Measurements from ENCODE around the gene TBC1D4. TPM values are rescaled to one million over a fixed set of nuclear protein-coding genes. Genes with fewer than 3 reads are reported as not detected.
"Not testable (repeated sequence)": the region's sequence is repeated elsewhere in the genome, so short reads cannot be mapped to it uniquely, and the experiment has no call there.

The TBC1D4 gene
- total RNA-seq, 1 experiment from 2014 or later, result 0.78 TPM

- DNase-seq (ENCODE audit: low spot score); in situ Hi-C loops (cut with HindIII; ENCODE audit: low sequenced_read_pairs): not testable (repeated sequence)
These were observed 130.4 kb downstream of the TBC1D4 start for GRCh38 chr13:75351538-75351937.

GRCh38 chr13:75347925-75348324 lies 134.0 kb downstream of the TBC1D4 start:
- in situ Hi-C loops (cut with HindIII; ENCODE audit: low sequenced_read_pairs), result no loop called here
- DNase-seq (ENCODE audit: low spot score), result no peak

- in situ Hi-C loops (cut with HindIII; ENCODE audit: low sequenced_read_pairs), result no loop called here
- DNase-seq (ENCODE audit: low spot score), result no peak
These were observed 134.5 kb downstream of the TBC1D4 start for GRCh38 chr13:75347457-75347856.

- in situ Hi-C loops (cut with HindIII; ENCODE audit: low sequenced_read_pairs), result no loop called here
- DNase-seq (ENCODE audit: low spot score), result no peak
These were observed 136.8 kb downstream of the TBC1D4 start for GRCh38 chr13:75345193-75345592.

- DNase-seq (ENCODE audit: low spot score), result no peak
- in situ Hi-C loops (cut with HindIII; ENCODE audit: low sequenced_read_pairs), result no loop called here
These were observed 140.9 kb downstream of the TBC1D4 start for GRCh38 chr13:75341028-75341427.

- in situ Hi-C loops (cut with HindIII; ENCODE audit: low sequenced_read_pairs), result no loop called here
These were observed 142.2 kb downstream of the TBC1D4 start for GRCh38 chr13:75339635-75340374.

GRCh38 chr13:75334634-75335447 lies 147.1 kb downstream of the TBC1D4 start:
- in situ Hi-C loops (cut with HindIII; ENCODE audit: low sequenced_read_pairs), result no loop called here
- DNase-seq (ENCODE audit: low spot score), result no peak

More at GRCh38 chr13:75339635-75340374, 142.2 kb downstream of the TBC1D4 start:
- DNase-seq (ENCODE audit: low spot score), result no peak

GRCh38 chr13:75333103-75333502 lies 148.9 kb downstream of the TBC1D4 start:
- in situ Hi-C loops (cut with HindIII; ENCODE audit: low sequenced_read_pairs), result no loop called here
- no peak for DNase-seq (ENCODE audit: low spot score)

- in situ Hi-C loops (cut with HindIII; ENCODE audit: low sequenced_read_pairs), result no loop called here
- no peak for DNase-seq (ENCODE audit: low spot score)
These were observed 150.1 kb downstream of the TBC1D4 start for GRCh38 chr13:75331792-75332349.

- in situ Hi-C loops (cut with HindIII; ENCODE audit: low sequenced_read_pairs), result no loop called here
- no peak for DNase-seq (ENCODE audit: low spot score)
These were observed 151.2 kb downstream of the TBC1D4 start for GRCh38 chr13:75330770-75331169.

- in situ Hi-C loops (cut with HindIII; ENCODE audit: low sequenced_read_pairs), result no loop called here
- DNase-seq (ENCODE audit: low spot score), result no peak
These were observed 152.2 kb downstream of the TBC1D4 start for GRCh38 chr13:75329723-75330122.

- in situ Hi-C loops (cut with HindIII; ENCODE audit: low sequenced_read_pairs), result no loop called here
- DNase-seq (ENCODE audit: low spot score), result no peak
These were observed 152.9 kb downstream of the TBC1D4 start for GRCh38 chr13:75329097-75329496.

GRCh38 chr13:75327135-75327510 lies 154.8 kb downstream of the TBC1D4 start:
- no peak for DNase-seq (ENCODE audit: low spot score)
- in situ Hi-C loops (cut with HindIII; ENCODE audit: low sequenced_read_pairs), result no loop called here

GRCh38 chr13:75326173-75327134 lies 155.5 kb downstream of the TBC1D4 start:
- no peak for DNase-seq (ENCODE audit: low spot score)

GRCh38 chr13:75325711-75326110 lies 156.3 kb downstream of the TBC1D4 start:
- in situ Hi-C loops (cut with HindIII; ENCODE audit: low sequenced_read_pairs), result no loop called here
- DNase-seq (ENCODE audit: low spot score), result no peak

More at GRCh38 chr13:75326173-75327134, 155.5 kb downstream of the TBC1D4 start:
- in situ Hi-C loops (cut with HindIII; ENCODE audit: low sequenced_read_pairs), result no loop called here

- in situ Hi-C loops (cut with HindIII; ENCODE audit: low sequenced_read_pairs), result no loop called here
- no peak for DNase-seq (ENCODE audit: low spot score)
These were observed 157.5 kb downstream of the TBC1D4 start for GRCh38 chr13:75324413-75324940.

- in situ Hi-C loops (cut with HindIII; ENCODE audit: low sequenced_read_pairs), result no loop called here
- no peak for DNase-seq (ENCODE audit: low spot score)
These were observed 160.9 kb downstream of the TBC1D4 start for GRCh38 chr13:75321084-75321483.

- no peak for DNase-seq (ENCODE audit: low spot score)
- in situ Hi-C loops (cut with HindIII; ENCODE audit: low sequenced_read_pairs), result no loop called here
These were observed 162.7 kb downstream of the TBC1D4 start for GRCh38 chr13:75319254-75319653.

Measured in G401 (cell line).